Sigmoid colon (tissue), 7 donors: ENCODE data around the gene S100A7A. TPM values are rescaled to one million over a fixed set of nuclear protein-coding genes. Genes with fewer than 3 reads are reported as not detected.

ENCODE experiments used
- DNase-seq: peaks from one replicate; pipeline ENCODE4 v3.0.0-alpha.2; 2019
- H3K27ac ChIP-seq, 4 donors: fragments of 200-600 bp; sonication (generic); one replicate each; pipeline ENCODE4 v1.5.1; 2016 to 2019; ENCODE audit warnings: mild to moderate bottlenecking in 1 of 4
- H3K27me3 ChIP-seq, 3 donors: fragments of 200-600 bp; sonication (generic); one replicate each; pipeline ENCODE4 v1.5.1; 2019; ENCODE audit warnings: mild to moderate bottlenecking in 1 of 3
- H3K36me3 ChIP-seq, 4 donors: fragments of 200-600 bp; sonication (generic); one replicate each; pipeline ENCODE4 v1.5.1; 2016 to 2019
- H3K4me1 ChIP-seq, 4 donors: fragments of 200-600 bp; sonication (generic); one replicate each; pipeline ENCODE4 v1.5.1; 2017 to 2019
- H3K4me3 ChIP-seq, 4 donors: fragments of 200-600 bp; sonication (generic); one replicate each; pipeline ENCODE4 v1.5.1; 2017 to 2019; ENCODE audit warnings: mild to moderate bottlenecking in 2 of 4, moderate library complexity in 1 of 4
- H3K9me3 ChIP-seq, 4 donors: fragments of 200-600 bp in 3 of 4; sonication (generic) in 3 of 4; one replicate each; pipeline versions ENCODE4 v1.5.1 to v1.6.1; 2013 to 2019
- EP300 ChIP-seq, 4 donors: sonication (generic); formaldehyde crosslinking; IDR thresholded peaks; one replicate each; pipeline ENCODE4 v1.6.1; 2017; ENCODE audit warnings: antibody characterized with exemption in 4 of 4
- POLR2A ChIP-seq, 2 donors: fragments of 450-650 bp; IDR thresholded peaks; one replicate each; pipeline ENCODE4 v1.6.1; 2016; ENCODE audit warnings: antibody characterized with exemption in 2 of 2, mild to moderate bottlenecking in 2 of 2, moderate library complexity in 2 of 2
- POLR2AphosphoS5 ChIP-seq, 4 donors: sonication (generic); formaldehyde crosslinking; IDR thresholded peaks; one replicate each; pipeline ENCODE4 v1.6.1; 2017; ENCODE audit warnings: antibody characterized with exemption in 4 of 4
- WGBS, 2 donors: extraction: QIAGEN DNeasy Blood & Tissue Kit; methylation state at CpG; one replicate each; pipeline ENCODE4 v1.1.7; 2013; 5-methylcytosine and 5-hydroxymethylcytosine counted together
- intact Hi-C: fragments of 100-400 bp; cut with DNase I; formaldehyde crosslinking; loops from one replicate; pipeline ENCODE4 v1.15.1; 2023
- polyA plus RNA-seq, 3 donors: library from polyadenylated mRNA; stranded (reverse); fragments of 200-250 nt; gene quantifications; one replicate each; pipeline ENCODE4 v1.2.3, GENCODE V29; 2013
- total RNA-seq, 4 donors: library from RNA; depleted of rRNA; stranded (reverse); fragments of >200 nt; gene quantifications; one replicate each; pipeline ENCODE4 v1.1.0, GENCODE V29; 2016
- TF ChIP-seq, protein P1 (sequence below), 4 experiments: fragments of 450-650 bp in 3 of 4; fragments of 200-600 bp in 1 of 4; IDR thresholded peaks; one replicate each; pipeline ENCODE4 v1.5.1; 2016 to 2019; ENCODE audit warnings: antibody characterized with exemption in 4 of 4, mild to moderate bottlenecking in 3 of 4, moderate library complexity in 2 of 4
- donor health status: healthy with polysubstance abuse.
- donor health status: Bipolar disorder and iron deficiency.
- donor health status: healthy.

The S100A7A gene
- total and polyA plus RNA-seq, 7 donors, result not detected

DNA sequence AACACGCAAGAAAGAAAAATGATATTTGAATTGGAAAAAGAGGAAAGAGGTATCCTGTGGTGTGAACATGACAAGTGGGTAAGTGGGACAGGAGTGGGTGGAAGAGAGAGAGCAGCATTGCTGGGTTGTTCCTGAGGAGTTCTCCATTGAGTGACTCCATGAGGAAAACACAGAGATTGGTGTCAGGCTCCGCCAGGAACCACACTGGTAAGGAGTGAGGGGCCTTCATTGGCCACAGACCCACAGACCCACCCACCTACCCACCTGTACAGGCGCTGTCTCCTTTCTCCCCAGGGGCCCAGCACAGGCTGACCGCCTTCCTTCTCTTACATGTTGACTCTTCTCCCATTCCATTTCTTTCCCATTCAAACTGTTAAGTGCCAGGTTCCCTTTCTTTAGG, 20.9 kb downstream of the S100A7A start:
- 86 to 88% methylated on average over 4 of the region's 4 CpGs for WGBS, 2 donors
- no peaks in the 10 kb centered on the region for H3K4me1 ChIP-seq
- H3K27ac ChIP-seq, result no peak overlapping the region
- H3K4me3 ChIP-seq, result no peak overlapping the region
- DNase-seq, result no peak
- TF ChIP-seq, protein P1, sequence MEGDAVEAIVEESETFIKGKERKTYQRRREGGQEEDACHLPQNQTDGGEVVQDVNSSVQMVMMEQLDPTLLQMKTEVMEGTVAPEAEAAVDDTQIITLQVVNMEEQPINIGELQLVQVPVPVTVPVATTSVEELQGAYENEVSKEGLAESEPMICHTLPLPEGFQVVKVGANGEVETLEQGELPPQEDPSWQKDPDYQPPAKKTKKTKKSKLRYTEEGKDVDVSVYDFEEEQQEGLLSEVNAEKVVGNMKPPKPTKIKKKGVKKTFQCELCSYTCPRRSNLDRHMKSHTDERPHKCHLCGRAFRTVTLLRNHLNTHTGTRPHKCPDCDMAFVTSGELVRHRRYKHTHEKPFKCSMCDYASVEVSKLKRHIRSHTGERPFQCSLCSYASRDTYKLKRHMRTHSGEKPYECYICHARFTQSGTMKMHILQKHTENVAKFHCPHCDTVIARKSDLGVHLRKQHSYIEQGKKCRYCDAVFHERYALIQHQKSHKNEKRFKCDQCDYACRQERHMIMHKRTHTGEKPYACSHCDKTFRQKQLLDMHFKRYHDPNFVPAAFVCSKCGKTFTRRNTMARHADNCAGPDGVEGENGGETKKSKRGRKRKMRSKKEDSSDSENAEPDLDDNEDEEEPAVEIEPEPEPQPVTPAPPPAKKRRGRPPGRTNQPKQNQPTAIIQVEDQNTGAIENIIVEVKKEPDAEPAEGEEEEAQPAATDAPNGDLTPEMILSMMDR (IDR thresholded peaks at IDR 0.05), result no peak
- TF ChIP-seq EP300 (IDR thresholded peaks at IDR 0.05) (no peak), POLR2A (IDR thresholded peaks at IDR 0.05) (no peak)
- H3K9me3 ChIP-seq, result no peaks in the 10 kb centered on the region
- no peaks in the 10 kb centered on the region for H3K36me3 ChIP-seq
- intact Hi-C loops, result no loop called here
- no peaks in the 10 kb centered on the region for H3K27me3 ChIP-seq

DNA sequence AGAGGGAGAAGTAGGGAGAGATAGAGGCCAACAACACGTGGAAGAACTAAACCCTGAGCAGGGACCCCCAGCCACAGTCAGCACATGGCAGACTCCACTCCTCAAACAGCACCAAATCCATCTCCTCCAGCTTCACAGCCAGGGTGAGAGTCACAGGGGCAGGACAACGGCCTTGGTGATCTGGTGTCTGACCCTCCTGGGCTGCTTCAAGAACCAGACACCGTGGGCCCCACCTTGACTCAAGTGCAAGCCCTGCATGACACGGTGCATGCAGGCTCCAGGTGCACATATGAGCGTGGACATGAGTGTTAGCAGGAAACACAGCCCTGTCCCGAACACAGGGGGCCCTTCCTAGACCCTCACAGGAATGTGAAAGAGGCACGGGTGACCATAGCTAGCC, 22.3 kb downstream of the S100A7A start:
- intact Hi-C loops, result no loop called here
- TF ChIP-seq EP300 (IDR thresholded peaks at IDR 0.05) (no peak), POLR2A (IDR thresholded peaks at IDR 0.05) (no peak), POLR2AphosphoS5 (IDR thresholded peaks at IDR 0.05) (no peak)
- TF ChIP-seq, protein P1 (IDR thresholded peaks at IDR 0.05), result no peak
- no peaks in the 10 kb centered on the region for H3K27me3 ChIP-seq
- no peaks in the 10 kb centered on the region for H3K36me3 ChIP-seq
- no peak overlapping the region for H3K27ac ChIP-seq
- H3K4me1 ChIP-seq, result no peaks in the 10 kb centered on the region
- 68 to 76% methylated on average over 7 of the region's 7 CpGs for WGBS, 2 donors
- no peak overlapping the region for H3K4me3 ChIP-seq
- no peak for DNase-seq
- no peaks in the 10 kb centered on the region for H3K9me3 ChIP-seq

DNA sequence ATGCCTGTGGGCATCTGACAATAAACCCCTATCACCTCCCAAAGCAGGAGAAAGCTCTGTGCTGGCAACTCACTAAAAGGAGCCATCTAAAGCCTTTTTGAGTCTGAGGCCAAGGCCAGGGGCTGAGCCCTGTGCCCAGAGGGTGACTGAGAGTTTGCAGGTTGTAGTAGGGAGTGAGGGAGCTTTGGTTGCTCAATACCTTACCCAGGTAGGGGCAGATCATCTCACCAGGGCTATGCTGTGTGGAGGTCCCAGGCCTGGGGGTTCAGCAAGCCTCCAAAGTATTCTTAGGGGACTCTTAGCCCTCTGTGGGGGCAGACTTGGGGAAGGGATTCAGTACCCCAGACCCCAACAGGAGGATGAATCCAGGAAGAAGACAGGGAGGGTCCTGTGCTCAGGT, 23.0 kb downstream of the S100A7A start:
- no peak for DNase-seq
- Histone ChIP-seq H3K4me1 (no peaks in the 10 kb centered on the region), H3K9me3 (no peaks in the 10 kb centered on the region), H3K27me3 (peaks cover 0 to 7% (median 0%) of the 10 kb centered on the region in 3 donors), H3K27ac (no peak overlapping the region), H3K36me3 (no peaks in the 10 kb centered on the region), H3K4me3 (no peak overlapping the region)
- TF ChIP-seq POLR2AphosphoS5 (IDR thresholded peaks at IDR 0.05), result no peak
- TF ChIP-seq, protein P1 (IDR thresholded peaks at IDR 0.05), result no peak
- no peak for TF ChIP-seq POLR2A (IDR thresholded peaks at IDR 0.05)
- TF ChIP-seq EP300 (IDR thresholded peaks at IDR 0.05), result no peak
- intact Hi-C loops, result no loop called here

- TF ChIP-seq, protein P1 (IDR thresholded peaks at IDR 0.05), result no peak
- no peak for TF ChIP-seq POLR2A (IDR thresholded peaks at IDR 0.05)
- TF ChIP-seq EP300 (IDR thresholded peaks at IDR 0.05), result no peak
- no peak for TF ChIP-seq POLR2AphosphoS5 (IDR thresholded peaks at IDR 0.05)
- Histone ChIP-seq H3K36me3 (no peaks in the 10 kb centered on the region), H3K9me3 (no peaks in the 10 kb centered on the region), H3K4me3 (no peak overlapping the region), H3K27ac (no peak overlapping the region), H3K4me1 (no peaks in the 10 kb centered on the region), H3K27me3 (peaks cover 0 to 8% (median 0%) of the 10 kb centered on the region in 3 donors)
- intact Hi-C loops, result no loop called here
- no peak for DNase-seq
- 41 to 68% methylated on average over 9 of the region's 9 CpGs for WGBS, 2 donors
Observed at GRCh38 chr1:153441238-153441755, 25.0 kb downstream of the S100A7A start.

DNA sequence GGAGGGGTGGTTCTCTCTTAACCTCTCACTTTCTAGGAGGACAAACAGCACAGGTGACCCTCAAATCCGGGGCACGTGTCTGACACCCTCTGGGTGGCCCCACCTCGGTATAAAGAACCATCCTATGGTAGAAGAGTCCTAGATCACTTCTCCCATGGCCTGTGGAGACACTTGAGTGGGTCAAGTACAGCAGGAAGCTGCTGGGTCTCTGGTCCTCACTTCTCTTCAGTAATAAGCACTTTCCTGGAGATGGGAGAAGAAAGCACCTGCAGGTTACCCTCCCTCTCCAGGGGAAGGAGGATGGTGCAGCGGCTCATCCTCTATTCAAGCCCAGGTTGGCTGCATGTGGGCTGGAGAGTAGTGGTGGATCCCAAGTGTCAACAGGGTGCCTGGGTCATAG, 27.2 kb downstream of the S100A7A start:
- Histone ChIP-seq H3K36me3 (no peaks in the 10 kb centered on the region), H3K4me1 (no peaks in the 10 kb centered on the region), H3K4me3 (no peak overlapping the region), H3K27ac (no peak overlapping the region), H3K9me3 (no peaks in the 10 kb centered on the region), H3K27me3 (peaks cover 0 to 8% (median 0%) of the 10 kb centered on the region in 3 donors)
- intact Hi-C loops, result no loop called here
- no peak for TF ChIP-seq POLR2A (IDR thresholded peaks at IDR 0.05)
- TF ChIP-seq POLR2AphosphoS5 (IDR thresholded peaks at IDR 0.05), result no peak
- TF ChIP-seq, protein P1 (IDR thresholded peaks at IDR 0.05), result no peak
- no peak for TF ChIP-seq EP300 (IDR thresholded peaks at IDR 0.05)
- DNase-seq, result no peak
- 59 to 63% methylated on average over 4 of the region's 4 CpGs for WGBS, 2 donors
